GM21367 (cell line): Measurements from ENCODE around the gene PARD6B.
"Not testable (repeated sequence)": the region's sequence is repeated elsewhere in the genome, so short reads cannot be mapped to it uniquely, and the experiment has no call there.

Source experiments
- ATAC-seq: cut with Tn5 transposase; IDR thresholded peaks from one replicate; pipeline ENCODE4 v1.9.1; 2021; ENCODE audit not compliant: unreplicated experiment

The PARD6B gene

DNA sequence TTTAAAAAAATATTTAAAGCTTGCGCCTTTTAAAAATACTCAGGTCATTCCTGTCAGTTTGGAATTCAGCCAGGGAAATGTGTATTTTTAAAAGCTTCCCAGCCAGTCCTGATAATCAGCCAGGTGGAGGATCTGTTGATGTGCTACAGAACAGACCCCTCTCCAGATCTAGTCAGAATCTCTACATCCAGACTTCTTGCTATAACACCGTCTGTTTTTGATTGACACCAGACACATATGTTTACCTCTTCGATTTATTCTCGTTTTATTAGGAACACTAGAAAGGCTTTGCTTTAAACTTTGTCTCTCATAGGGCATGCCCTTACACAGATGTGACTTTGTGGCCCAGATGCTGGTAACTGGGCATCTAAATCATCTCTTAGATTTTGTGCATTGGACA lies 11.7 kb downstream of the PARD6B start:
- ATAC-seq = no peak

DNA sequence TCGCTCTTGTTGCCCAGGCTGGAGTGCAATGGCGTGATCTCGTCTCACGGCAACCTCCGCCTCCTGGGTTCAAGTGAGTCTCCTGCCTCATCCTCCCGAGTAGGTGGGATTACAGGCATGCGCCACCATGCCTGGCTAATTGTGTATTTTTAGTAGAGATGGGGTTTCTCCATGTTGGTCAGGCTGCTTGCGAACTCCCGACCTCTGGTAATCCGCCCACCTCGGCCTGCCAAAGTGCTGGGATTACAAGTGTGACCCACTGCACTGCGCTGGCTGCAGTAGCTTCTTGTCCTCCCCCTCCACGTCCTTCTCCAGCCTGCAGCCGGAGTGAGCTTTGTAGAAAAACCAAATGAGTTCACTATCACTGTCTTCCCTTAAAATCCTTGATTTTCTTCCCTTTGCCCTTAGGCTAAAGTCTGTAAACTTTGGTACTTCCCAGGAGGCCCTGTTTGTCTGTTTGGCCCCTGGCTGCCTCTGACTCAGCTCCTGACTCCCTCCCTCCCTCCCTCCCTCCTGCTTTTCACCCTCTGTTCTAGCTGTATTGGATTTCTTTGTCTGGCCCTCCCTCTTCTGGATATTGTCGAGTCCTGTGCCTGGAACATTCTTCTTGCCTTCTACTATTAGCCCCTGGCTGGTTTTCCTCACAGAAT lies 12.9 kb downstream of the PARD6B start:
- ATAC-seq = no peak

DNA sequence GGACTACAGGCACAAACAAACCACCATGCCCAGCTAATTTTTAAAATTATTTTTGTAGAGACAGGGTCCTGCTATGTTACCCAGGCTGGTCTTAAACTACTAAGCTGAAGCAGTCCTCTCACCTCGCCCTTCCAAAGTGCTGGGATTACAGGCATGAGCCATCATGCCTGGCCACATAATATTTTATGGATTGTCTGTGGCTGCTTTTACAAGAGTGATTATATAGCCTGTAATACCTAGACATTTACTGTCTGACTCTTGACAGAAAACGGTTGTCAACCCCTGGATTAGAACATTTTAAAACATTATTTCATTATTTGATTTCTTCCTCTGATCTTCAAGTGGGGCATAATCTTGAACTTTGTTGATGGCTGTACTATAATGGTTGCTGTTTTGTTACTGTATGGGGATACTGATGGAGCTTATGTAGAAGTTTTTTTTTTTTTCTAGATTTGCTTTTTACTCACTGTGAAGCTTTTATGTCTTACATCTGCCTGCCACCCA lies 14.3 kb downstream of the PARD6B start:
- ATAC-seq = no peak

DNA sequence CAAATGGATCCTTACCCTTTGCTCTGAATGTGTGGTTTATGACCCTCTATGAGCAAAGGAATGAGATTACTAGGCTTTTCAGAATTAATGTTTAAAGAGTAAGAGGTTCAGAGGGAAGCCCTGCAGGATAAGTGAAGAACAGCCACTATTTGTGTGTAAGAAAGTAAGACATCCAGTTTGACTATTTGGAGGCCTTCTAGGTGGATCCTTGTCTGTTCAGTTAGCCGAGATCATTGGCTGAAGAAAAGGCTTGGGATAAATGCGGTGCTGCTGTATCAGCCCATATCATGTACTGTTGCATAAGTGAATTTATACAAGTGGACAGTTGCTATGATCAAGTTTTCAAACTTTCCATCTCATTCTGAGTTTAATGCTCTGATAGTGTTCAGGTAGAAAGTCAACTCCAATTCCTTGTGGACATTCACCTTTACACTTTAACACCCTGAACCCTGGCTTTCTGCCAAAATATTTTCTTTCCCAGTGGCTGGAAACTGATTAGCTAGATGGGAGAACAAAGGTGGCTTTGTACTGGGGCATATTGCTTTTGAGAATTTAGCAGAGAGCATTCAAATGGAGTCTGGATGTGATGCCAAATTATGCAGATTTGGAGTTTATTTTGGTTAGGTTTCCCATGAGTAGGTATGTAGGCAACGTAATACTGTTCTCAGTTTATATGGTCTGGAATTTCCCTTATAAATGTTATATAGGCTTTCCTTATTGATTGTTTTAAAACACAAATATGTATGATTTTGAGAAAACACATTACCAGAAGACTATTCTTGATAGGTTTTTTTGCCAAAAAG lies 15.0 kb downstream of the PARD6B start:
- ATAC-seq = no peak

DNA sequence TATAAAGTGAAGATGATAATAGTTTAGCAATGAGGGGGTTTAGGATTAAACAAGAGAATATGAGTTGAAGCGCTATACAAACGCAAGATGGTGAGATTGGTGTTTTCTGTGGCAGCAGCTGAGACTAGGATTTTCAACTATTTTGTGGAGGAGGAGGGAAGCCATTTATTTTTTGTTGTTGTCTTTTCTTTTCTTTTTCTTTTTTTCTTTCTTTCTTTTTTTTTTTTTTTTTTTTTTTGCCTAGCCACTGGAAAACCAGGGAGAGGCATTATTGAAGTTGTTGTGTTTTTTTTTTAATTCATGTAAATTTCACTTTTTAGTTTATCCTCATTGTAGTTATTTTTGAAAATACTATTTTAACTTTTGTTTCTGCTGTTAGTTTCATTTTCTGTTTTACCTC lies 15.9 kb downstream of the PARD6B start:
- no peak for ATAC-seq

DNA sequence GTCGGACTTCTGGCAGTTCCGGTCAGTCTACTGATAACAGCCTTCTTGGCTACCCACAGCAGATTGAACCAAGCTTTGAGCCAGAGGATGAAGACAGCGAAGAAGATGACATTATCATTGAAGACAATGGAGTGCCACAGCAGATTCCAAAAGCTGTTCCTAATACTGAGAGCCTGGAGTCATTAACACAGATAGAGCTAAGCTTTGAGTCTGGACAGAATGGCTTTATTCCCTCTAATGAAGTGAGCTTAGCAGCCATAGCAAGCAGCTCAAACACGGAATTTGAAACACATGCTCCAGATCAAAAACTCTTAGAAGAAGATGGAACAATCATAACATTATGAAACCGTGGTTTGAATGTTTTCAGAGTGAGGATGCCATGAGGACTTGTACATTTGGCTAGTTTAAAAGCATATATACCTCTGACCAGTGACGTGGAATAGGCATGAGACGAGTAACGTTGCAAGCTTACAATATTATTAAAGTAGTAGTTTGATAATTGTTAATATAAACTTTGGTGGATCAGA lies 18.8 kb downstream of the PARD6B start:
- ATAC-seq = no peak

DNA sequence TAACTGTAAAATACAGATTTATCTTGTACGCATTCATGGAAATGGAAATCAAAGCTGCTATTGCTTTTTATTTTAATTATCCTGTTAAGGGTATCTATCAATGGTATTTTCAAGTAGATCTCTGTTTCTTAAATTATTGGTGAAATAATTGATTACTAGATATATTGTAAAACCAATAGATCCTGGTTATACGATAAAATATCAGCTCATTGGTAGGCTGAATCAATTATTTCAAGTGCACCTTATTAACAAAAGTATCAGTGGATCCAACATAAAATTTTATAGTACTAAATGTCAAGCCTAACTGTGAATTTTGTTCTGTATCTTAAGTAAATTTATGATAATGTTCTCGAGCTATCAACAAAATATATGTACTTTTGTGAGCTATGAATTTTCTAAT lies 21.8 kb downstream of the PARD6B start:
- ATAC-seq = no peak

DNA sequence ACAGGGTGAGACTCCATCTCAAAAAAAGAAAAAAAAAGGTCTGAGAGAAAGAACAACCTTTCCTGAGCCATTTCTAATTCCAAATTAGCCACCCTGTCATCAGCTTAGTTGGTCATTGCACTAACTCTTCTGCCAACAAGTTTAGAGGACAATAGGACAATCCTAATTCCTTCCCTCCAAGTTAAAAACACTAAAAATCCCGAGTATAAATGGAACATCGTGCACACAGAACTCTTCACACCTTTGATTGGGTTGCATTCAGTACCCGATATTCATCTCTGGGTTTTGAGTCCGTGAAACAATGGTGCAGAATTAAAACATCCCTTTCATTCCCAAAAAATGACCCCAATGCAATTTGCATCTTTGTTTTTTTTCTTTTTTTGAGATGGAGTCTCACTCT lies 23.0 kb downstream of the PARD6B start:
- no peak for ATAC-seq

DNA sequence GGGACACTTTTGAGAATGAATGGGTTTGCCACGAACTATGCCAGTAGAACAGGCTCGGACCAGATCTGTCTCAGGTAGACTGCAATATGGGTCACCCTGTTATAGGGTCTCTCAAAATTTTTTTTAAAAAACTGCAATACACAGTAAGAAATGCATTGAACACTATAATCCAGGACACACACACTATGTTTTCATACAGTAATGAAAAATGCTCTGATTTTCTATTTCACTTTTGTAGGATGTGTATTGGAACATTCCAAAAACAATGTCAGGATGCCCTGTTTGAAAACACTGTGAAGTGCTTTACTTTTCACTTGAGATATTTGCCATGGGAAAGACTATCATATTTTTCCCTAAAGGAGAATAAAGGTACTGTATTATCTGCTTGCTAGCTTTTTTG lies 25.1 kb downstream of the PARD6B start:
- ATAC-seq = no peak

DNA sequence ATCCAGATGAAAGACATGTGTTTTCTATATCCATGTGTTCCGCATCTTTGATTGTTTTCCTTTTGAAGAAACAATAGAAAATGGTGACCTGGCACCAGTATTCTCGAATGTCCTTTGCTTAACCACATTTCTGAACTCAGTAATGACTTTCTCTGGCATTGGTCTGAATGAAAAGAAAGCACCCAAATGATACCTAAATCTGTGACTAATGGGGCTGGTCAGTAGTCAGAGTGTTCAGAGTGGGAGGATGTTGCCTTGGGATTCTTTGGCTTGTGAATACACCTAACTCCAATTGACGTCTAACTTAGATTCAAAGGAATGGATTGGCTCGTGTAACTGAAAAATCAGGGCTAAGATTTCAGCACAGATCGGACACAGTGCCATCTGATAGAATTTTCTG lies 27.1 kb downstream of the PARD6B start:
- ATAC-seq = no peak

DNA sequence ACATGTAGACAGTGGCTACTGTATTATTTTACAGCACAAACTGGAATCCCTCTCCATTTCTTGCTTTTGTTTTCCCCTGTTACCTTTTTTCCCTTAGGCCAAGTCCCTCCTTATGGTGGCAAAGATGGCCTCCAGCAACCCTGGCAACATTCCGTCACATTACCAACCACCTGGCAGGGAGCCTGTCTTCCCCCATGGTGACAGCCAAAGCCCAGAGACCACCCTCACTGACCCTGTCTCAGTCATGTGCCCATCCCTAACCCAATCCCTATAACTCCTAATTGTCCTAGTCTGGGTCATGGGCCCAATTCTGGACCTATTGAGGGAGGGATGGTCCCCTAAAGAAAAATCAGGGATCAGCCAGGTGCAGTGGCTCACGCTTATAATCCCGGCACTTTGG lies 27.6 kb downstream of the PARD6B start:
- no peak for ATAC-seq

DNA sequence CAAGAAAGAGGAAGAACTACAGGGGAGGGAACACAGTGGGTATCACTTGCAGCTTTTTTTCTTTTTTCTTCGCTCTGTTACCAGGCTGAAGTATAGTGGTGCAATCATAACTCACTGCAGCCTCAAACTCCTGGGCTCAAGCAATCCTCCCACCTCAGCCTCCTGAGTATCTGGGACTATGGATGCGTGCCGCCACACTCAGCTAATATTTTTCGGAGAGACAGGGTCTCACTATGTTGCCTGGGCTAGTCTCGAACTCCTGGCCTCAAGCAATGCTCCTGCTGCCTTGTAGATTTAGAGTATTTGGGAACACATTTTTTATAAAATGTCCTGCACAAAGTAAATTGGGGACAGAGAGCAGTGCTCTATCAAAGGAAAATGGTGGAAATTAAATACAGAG lies 28.3 kb downstream of the PARD6B start:
- no peak for ATAC-seq

DNA sequence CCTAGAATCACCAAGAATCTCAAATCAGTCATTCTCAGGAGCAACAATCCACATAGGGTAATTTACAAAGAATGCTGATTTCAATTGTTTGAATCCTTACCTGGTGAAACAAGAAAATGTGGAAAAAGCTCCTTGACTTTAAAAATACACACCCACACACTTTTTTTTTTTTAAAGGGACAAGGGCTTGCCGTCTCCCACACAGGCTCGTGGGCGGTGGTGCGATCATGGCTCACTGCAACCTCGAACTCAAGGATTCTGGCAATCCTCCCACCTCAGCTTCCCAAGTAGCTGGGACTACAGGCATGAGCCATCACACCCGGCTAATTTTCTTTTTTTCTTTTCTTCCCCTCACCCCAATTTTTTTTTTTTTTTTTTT lies 30.7 kb downstream of the PARD6B start:
- no peak for ATAC-seq

DNA sequence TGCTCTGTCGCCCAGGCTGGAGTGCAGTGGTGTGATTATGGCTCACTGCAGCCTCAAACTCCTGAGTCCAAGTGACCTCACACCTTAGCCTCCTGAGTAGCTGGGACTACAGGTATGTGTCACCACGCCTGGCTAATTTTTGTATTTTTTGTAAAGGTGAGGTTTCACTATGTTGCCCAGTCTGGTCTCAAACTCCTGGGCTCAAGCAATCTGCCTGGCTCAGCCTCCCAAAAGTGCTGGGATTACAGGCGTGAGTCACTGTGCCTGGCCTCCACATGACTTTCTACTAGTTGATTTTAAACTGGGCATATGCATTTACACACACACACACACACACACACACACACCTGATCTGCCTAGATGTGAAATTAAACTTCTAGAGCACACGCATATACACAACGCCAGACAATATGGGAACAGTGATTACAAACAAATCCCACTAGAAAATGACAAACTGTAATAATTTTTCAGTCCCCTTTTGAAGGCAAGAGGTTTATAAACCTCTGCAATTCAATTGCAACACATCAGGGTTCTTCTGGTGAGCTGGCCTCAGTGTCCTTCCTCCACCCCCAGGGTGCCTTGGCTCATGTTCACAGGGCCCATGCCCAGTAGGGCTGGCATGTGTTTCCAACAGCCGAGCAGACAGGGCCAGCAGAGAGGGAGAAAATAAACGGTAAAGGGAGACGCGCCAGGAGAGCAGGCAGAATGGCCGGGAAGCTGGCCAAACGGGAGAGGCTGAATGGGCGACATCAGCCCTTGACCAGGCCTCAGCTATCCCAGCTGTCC lies 31.2 kb downstream of the PARD6B start:
- no peak for ATAC-seq

DNA sequence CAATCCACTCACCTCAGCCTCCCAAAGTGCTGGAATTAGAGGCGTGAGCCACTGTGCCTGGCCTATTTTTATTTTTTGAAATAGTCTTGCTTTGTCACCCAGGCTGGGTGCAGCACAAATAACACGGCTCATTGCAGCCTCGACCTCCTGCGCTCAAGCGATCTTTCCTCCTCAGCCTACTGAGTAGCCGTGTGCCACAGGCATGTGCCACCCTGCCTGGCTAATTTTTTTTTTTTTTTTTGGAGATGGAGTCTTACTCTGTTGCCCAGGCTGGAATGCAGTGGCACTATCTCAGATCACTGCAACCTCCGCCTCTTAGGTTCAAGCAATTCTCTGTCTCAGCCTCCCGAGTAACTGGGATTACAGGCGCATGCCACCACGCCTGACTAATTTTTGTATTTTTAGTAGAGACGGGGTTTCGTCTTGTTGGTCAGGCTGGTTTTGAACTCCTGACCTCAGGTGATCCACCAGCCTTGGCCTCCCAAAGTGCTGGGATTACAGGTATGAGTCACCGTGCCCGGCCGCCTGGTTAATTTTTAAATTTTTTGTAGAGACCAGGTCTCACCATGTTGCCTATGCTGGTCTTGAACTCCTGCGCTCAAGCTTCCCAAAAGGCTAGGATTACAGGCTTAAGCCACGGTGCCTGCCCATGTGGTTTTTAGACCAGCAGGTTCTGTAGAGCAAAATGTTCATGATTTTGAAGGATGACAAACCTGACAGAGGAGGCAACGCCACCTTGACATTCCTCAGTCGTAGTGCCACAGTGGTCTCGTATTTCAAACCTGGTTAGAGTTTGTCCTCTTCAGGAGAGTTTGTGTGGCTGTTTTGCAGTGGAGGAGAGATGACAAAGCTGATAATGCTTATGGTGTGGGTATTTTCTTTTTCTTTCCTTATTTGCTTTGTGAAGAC lies 32.4 kb downstream of the PARD6B start:
- not testable (repeated sequence) for ATAC-seq

DNA sequence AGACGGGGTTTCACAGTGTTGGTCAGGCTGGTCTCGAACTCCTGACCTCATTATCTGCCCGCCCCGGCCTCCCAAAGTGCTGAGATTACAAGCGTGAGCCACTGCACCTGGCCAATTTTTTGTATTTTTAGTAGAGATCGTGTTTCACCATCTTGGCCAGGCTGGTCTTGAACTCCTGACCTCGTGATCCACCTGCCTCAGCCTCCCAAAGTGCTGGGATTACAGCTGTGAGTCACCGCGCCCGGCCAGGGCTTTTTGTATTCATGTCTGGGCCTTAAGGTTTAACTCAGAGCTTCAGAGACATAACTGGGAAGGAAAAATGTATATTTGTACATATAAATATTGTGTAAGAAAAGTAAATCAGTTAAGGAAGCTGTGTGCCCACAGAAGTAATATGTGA lies 33.9 kb downstream of the PARD6B start:
- not testable (repeated sequence) for ATAC-seq

DNA sequence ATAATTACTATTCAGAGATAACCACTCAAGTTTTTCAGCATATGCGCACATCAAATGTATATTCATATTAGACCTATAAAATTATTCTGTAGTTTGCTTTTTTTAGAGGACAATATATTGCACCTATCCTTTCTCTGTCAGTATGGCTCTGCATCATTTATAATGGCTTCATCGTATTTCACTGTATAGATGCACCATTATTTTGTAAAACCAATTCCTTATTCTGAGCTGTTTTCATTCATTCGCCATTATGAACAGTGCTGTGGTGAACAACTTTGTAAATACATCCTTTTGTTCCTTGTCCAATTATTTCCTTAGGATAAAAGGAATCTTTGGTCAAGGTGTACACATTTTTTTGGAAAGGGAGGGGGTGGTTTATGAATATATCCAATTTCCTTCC lies 34.3 kb downstream of the PARD6B start:
- no peak for ATAC-seq

DNA sequence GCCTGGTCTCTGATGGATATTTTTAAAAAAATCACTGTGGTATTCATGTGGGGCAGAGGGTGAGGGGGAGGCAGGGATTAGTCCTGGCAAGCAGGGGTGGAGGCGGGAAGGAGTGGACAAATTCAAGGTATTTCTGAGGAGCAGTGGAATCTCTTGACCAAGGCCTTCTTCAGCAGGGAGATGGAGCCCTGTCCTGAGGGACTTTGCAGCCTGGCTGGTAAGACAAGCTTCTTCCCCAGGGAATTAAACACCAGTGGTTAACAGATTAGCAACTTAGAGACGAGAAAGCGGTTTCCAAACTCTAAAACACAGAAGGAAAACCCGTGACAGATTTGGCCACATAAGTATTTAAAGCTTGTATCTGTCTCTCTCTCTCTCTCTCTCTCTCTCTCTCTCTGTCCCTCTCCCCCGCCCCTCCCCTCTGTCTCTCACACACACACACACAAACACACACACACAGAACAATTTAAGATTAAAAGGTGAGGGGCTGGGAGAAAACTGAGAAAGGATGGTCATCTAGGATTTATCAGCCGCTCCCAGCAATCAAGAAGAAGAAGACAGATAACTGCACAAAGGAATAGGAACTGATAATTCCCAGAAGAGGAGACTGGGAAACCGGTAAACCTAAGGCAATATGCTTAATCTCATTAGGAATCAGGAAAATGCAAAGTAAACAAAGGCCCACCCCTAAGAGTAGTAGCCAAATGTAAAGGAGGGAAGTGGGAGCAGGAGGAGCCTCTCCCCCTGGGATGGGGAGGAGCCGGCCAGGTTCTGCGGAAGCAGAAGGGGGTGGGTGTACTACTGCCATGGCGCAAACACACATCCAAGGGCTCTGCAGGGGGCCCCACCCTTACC lies 35.8 kb downstream of the PARD6B start:
- ATAC-seq = not testable (repeated sequence)

DNA sequence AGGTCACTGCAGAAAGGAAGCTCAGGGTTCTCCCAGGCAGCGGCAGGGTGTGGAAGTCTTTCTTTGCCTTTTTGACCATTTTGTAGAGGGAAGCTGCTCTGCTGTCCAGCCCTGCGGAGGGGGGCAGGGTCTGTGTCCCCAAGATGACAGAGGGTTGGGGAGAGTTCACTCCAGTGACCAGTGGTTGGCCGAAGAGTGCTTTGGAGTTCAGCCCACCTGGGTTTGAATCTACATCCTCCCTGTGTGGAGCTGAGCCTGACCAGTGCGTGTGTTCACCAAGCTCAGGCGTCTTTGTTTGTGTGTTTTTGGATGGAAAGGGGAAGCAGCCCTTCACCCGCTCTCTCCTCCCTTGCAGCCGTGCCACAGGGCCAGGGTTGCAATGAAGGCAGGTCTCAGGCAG lies 37.6 kb downstream of the PARD6B start:
- not testable (repeated sequence) for ATAC-seq
